ENCODE measurements around the gene SNX25. TPM values are rescaled to one million over a fixed set of nuclear protein-coding genes. Genes with fewer than 3 reads are reported as not detected.

Gene SNX25
- total and polyA plus RNA-seq, 2 of the 13 experiments (the other 11 are each of a cell fraction or from before 2014, with no cell fraction given), result 23.4 to 23.5 TPM

DNA sequence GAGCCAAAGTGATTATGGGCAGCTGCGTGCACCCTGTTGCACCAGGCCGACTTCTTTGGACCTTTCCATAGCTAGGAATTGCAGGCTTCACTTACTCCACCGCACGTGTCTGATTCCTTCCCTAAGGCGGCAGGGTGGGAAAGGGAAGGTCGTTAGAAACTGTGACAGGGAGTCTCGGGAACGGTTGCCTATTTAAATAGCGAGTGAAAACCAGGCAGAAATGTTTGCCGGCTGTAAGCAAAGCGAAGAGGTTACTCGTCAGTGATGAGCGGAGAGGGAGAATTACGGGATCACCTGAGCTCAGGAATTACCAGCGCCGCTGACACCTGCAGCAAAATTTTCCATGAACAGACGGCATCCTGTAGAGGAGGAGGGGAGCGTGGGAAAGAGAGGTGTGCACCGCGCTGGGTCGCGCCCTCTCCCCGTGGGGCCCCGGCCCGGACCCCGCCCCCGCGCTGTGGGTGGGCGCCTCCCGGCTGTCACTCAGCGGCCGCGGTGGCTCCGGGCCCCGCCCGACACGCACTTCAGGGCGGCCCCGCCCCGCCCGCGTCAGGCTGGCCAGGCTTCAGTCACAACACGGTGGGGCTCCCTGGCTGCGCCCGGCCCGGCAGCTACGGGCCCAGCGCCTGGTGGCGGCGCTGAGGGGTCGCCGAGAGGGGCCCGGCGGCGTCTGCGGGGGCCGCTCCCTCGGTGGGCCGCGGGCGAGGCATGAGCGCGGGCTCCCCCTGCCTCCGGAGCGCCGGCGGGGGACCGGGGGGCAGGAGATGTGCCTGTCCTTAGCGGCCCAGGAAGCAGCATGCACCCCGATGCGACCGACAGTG, at the start of gene SNX25 (continued):
- TF ChIP-seq, protein P1, sequence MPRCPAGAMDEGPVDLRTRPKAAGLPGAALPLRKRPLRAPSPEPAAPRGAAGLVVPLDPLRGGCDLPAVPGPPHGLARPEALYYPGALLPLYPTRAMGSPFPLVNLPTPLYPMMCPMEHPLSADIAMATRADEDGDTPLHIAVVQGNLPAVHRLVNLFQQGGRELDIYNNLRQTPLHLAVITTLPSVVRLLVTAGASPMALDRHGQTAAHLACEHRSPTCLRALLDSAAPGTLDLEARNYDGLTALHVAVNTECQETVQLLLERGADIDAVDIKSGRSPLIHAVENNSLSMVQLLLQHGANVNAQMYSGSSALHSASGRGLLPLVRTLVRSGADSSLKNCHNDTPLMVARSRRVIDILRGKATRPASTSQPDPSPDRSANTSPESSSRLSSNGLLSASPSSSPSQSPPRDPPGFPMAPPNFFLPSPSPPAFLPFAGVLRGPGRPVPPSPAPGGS (CRISPR knock-in tag; IDR thresholded peaks at IDR 0.05), result 0 out of 2 replicates have a peak, but pooled peaks have one; percentile 55
- 0 out of 2 replicates have a peak, but pooled peaks have one; percentile 22 for TF ChIP-seq ZNF501 (CRISPR knock-in tag; IDR thresholded peaks at IDR 0.05)
- no peak for TF ChIP-seq ZSCAN12 (CRISPR knock-in tag; IDR thresholded peaks at IDR 0.05)
- peak; percentile 67; the same call in 1 of the 2 replicates for TF ChIP-seq GZF1 (CRISPR knock-in tag; IDR thresholded peaks at IDR 0.05)
- no peak for TF ChIP-seq MAFK (conservative IDR thresholded peaks at IDR 0.05 in 1 of 2, IDR thresholded peaks at IDR 0.05 in 1 of 2; ENCODE audit: low read length in 2 of 2)
- no peak for TF ChIP-seq NR3C1 (CRISPR knock-in tag; IDR thresholded peaks at IDR 0.05)
- peak; percentile 73 for TF ChIP-seq ZFY (CRISPR knock-in tag; IDR thresholded peaks at IDR 0.05)
- TF ChIP-seq ZNF781 (CRISPR knock-in tag; IDR thresholded peaks at IDR 0.05; ENCODE audit: borderline replicate concordance, not compliant biosample characterization), result peak; percentile 83
- peak; percentile 75 for TF ChIP-seq RBFOX2 (IDR thresholded peaks at IDR 0.05; ENCODE audit: low read depth, low read length)
- TF ChIP-seq TGIF2 (CRISPR knock-in tag; IDR thresholded peaks at IDR 0.05), result peak; percentile 42; the same call in 1 of the 2 replicates
- peak; percentile 91 for TF ChIP-seq SAP130 (CRISPR knock-in tag; IDR thresholded peaks at IDR 0.05; ENCODE audit: low read depth)
- no peak; the same call in 1 of the 2 replicates for TF ChIP-seq GLMP (CRISPR knock-in tag; IDR thresholded peaks at IDR 0.05; ENCODE audit: borderline replicate concordance)
- 0 out of 2 replicates have a peak, but pooled peaks have one; percentile 34 for TF ChIP-seq DRAP1 (CRISPR knock-in tag; IDR thresholded peaks at IDR 0.05)
- TF ChIP-seq ETV6 (CRISPR knock-in tag; conservative IDR thresholded peaks at IDR 0.05), result 0 out of 2 replicates have a peak, but pooled peaks have one; percentile 9
- 0 out of 2 replicates have a peak, but pooled peaks have one; percentile 46 for TF ChIP-seq MTERF4 (CRISPR knock-in tag; IDR thresholded peaks at IDR 0.05)
- no peak for TF ChIP-seq ZNF10 (CRISPR knock-in tag; IDR thresholded peaks at IDR 0.05; ENCODE audit: borderline replicate concordance, low read depth)
- TF ChIP-seq ZMAT5 (CRISPR knock-in tag; IDR thresholded peaks at IDR 0.05; ENCODE audit: borderline replicate concordance, low read depth), result no peak
- peak; percentile 56; the same call in 1 of the 2 replicates for TF ChIP-seq ZNF280B (CRISPR knock-in tag; IDR thresholded peaks at IDR 0.05; ENCODE audit: borderline replicate concordance)
- TF ChIP-seq ZFP41 (CRISPR knock-in tag; IDR thresholded peaks at IDR 0.05; ENCODE audit: borderline replicate concordance), result no peak
- no peak for TF ChIP-seq NKX3-1 (CRISPR knock-in tag; IDR thresholded peaks at IDR 0.05)
- TF ChIP-seq HMG20B (CRISPR knock-in tag; conservative IDR thresholded peaks at IDR 0.05), result peak; percentile 53; the same call in 1 of the 2 replicates
- peak; percentile 40; the same call in 1 of the 2 replicates for TF ChIP-seq NCOA2 (CRISPR knock-in tag; IDR thresholded peaks at IDR 0.05)
- peak; percentile 32; the same call in 1 of the 2 replicates for TF ChIP-seq FOXA3 (CRISPR knock-in tag; IDR thresholded peaks at IDR 0.05)
- TF ChIP-seq PPARG (CRISPR knock-in tag; conservative IDR thresholded peaks at IDR 0.05), result no peak
